Measurements from ENCODE around the gene SNX9. TPM values are rescaled to one million over a fixed set of nuclear protein-coding genes. Genes with fewer than 3 reads are reported as not detected.
A peak's percentile ranks its signal among the peaks of the same experiment; 100 is the strongest.

SNX9 gene
- total RNA-seq, 1 donor from 2014 or later: 72.3 TPM

- no peak for DNase-seq (ENCODE audit: extremely low read depth, low read depth, low spot score)
Measured at GRCh38 chr6:157800420-157801237, 22.4 kb upstream of the SNX9 start.

- no peak for DNase-seq (ENCODE audit: extremely low read depth, low read depth, low spot score)
Measured at GRCh38 chr6:157804448-157805327, 18.4 kb upstream of the SNX9 start.

GRCh38 chr6:157806131-157806855 lies 16.8 kb upstream of the SNX9 start:
- DNase-seq (ENCODE audit: extremely low read depth, low read depth, low spot score): no peak

- no peak for DNase-seq (ENCODE audit: extremely low read depth, low read depth, low spot score)
Measured at GRCh38 chr6:157806856-157807215, 16.2 kb upstream of the SNX9 start.

GRCh38 chr6:157808405-157808950 lies 14.6 kb upstream of the SNX9 start:
- no peak for DNase-seq (ENCODE audit: extremely low read depth, low read depth, low spot score)

GRCh38 chr6:157809613-157810012 lies 13.4 kb upstream of the SNX9 start:
- no peak for DNase-seq (ENCODE audit: extremely low read depth, low read depth, low spot score)

GRCh38 chr6:157811137-157811475 lies 11.9 kb upstream of the SNX9 start:
- no peak for DNase-seq (ENCODE audit: extremely low read depth, low read depth, low spot score)

- no peak for DNase-seq (ENCODE audit: extremely low read depth, low read depth, low spot score)
Measured at GRCh38 chr6:157811476-157812173, 11.4 kb upstream of the SNX9 start.

- no peak for DNase-seq (ENCODE audit: extremely low read depth, low read depth, low spot score)
Measured at GRCh38 chr6:157812425-157813171, 10.4 kb upstream of the SNX9 start.

- DNase-seq (ENCODE audit: extremely low read depth, low read depth, low spot score): no peak
Measured at GRCh38 chr6:157813191-157813590, 9.9 kb upstream of the SNX9 start.

- no peak for DNase-seq (ENCODE audit: extremely low read depth, low read depth, low spot score)
Measured at GRCh38 chr6:157813750-157814455, 9.1 kb upstream of the SNX9 start.

GRCh38 chr6:157814883-157815282 lies 8.2 kb upstream of the SNX9 start:
- no peak for DNase-seq (ENCODE audit: extremely low read depth, low read depth, low spot score)

- no peak for DNase-seq (ENCODE audit: extremely low read depth, low read depth, low spot score)
Measured at GRCh38 chr6:157821342-157822033, 1.6 kb upstream of the SNX9 start.

- no peak for DNase-seq (ENCODE audit: extremely low read depth, low read depth, low spot score)
Measured at GRCh38 chr6:157822245-157823000, 623 bp upstream of the SNX9 start.

- peak; percentile 65 for DNase-seq (ENCODE audit: extremely low read depth, low read depth, low spot score)
Measured at GRCh38 chr6:157823528-157824370, 703 bp downstream of the SNX9 start.

GRCh38 chr6:157825243-157825904 lies 2.3 kb downstream of the SNX9 start:
- peak; percentile 47 for DNase-seq (ENCODE audit: extremely low read depth, low read depth, low spot score)
